ENCODE data around the gene TELO2.

TELO2 gene

GRCh38 chr16:1537138-1537577 is 44.0 kb downstream of the TELO2 start:
- DNase-seq (ENCODE audit: low spot score): no peak

GRCh38 chr16:1537763-1538289 is 44.7 kb downstream of the TELO2 start:
- no peak for DNase-seq (ENCODE audit: low spot score)

GRCh38 chr16:1538804-1539520 is 45.8 kb downstream of the TELO2 start:
- no peak for DNase-seq (ENCODE audit: low spot score)

GRCh38 chr16:1539720-1540555 is 46.8 kb downstream of the TELO2 start:
- DNase-seq (ENCODE audit: low spot score): no peak

GRCh38 chr16:1540556-1540855 is 47.3 kb downstream of the TELO2 start:
- DNase-seq (ENCODE audit: low spot score): no peak

GRCh38 chr16:1541293-1542165 is 48.4 kb downstream of the TELO2 start:
- no peak for DNase-seq (ENCODE audit: low spot score)

- DNase-seq (ENCODE audit: low spot score): no peak
Measured at GRCh38 chr16:1542166-1542500, 49.0 kb downstream of the TELO2 start.

- DNase-seq (ENCODE audit: low spot score): no peak
Measured at GRCh38 chr16:1542533-1542932, 49.4 kb downstream of the TELO2 start.

GRCh38 chr16:1543085-1543896 is 50.1 kb downstream of the TELO2 start:
- DNase-seq (ENCODE audit: low spot score): peak; percentile 80

- DNase-seq (ENCODE audit: low spot score): no peak
Measured at GRCh38 chr16:1545044-1546040, 52.2 kb downstream of the TELO2 start.

GRCh38 chr16:1546430-1546829 is 53.3 kb downstream of the TELO2 start:
- no peak for DNase-seq (ENCODE audit: low spot score)

GRCh38 chr16:1548233-1548632 is 55.1 kb downstream of the TELO2 start:
- no peak for DNase-seq (ENCODE audit: low spot score)

GRCh38 chr16:1548727-1549126 is 55.6 kb downstream of the TELO2 start:
- no peak for DNase-seq (ENCODE audit: low spot score)

- no peak for DNase-seq (ENCODE audit: low spot score)
Measured at GRCh38 chr16:1550069-1550468, 56.9 kb downstream of the TELO2 start.

- no peak for DNase-seq (ENCODE audit: low spot score)
Measured at GRCh38 chr16:1550696-1551095, 57.5 kb downstream of the TELO2 start.

- DNase-seq (ENCODE audit: low spot score): no peak
Measured at GRCh38 chr16:1551166-1551565, 58.0 kb downstream of the TELO2 start.

GRCh38 chr16:1552129-1552528 is 59.0 kb downstream of the TELO2 start:
- no peak for DNase-seq (ENCODE audit: low spot score)

- no peak for DNase-seq (ENCODE audit: low spot score)
Measured at GRCh38 chr16:1553946-1554825, 61.0 kb downstream of the TELO2 start.

- no peak for DNase-seq (ENCODE audit: low spot score)
Measured at GRCh38 chr16:1554826-1555445, 61.8 kb downstream of the TELO2 start.
